GM18909 (cell line): ENCODE data around the gene STAT5A.
"Not testable (repeated sequence)": the region's sequence is repeated elsewhere in the genome, so short reads cannot be mapped to it uniquely, and the experiment has no call there.

Experiments used
- ATAC-seq: cut with Tn5 transposase; IDR thresholded peaks from one replicate; pipeline ENCODE4 v1.9.1; 2021; ENCODE audit warnings: mild to moderate bottlenecking; ENCODE audit not compliant: unreplicated experiment, poor library complexity

The STAT5A gene

GRCh38 chr17:42283241-42284023 is 4.9 kb upstream of the STAT5A start:
- no peak for ATAC-seq

GRCh38 chr17:42284024-42284369 is 4.3 kb upstream of the STAT5A start:
- no peak for ATAC-seq

- ATAC-seq, result no peak
Observed at GRCh38 chr17:42284566-42284965, 3.7 kb upstream of the STAT5A start.

GRCh38 chr17:42285346-42286050 is 2.8 kb upstream of the STAT5A start:
- ATAC-seq, result no peak

GRCh38 chr17:42286411-42287221 is 1.7 kb upstream of the STAT5A start:
- ATAC-seq, result no peak

GRCh38 chr17:42287305-42287976 is 857 bp upstream of the STAT5A start:
- no peak for ATAC-seq

- peak; percentile 18 for ATAC-seq
Observed at GRCh38 chr17:42288803-42289610, 709 bp downstream of the STAT5A start.

- ATAC-seq, result no peak
Observed at GRCh38 chr17:42289611-42290181, 1.4 kb downstream of the STAT5A start.

- no peak for ATAC-seq
Observed at GRCh38 chr17:42290577-42290976, 2.3 kb downstream of the STAT5A start.

- ATAC-seq, result no peak
Observed at GRCh38 chr17:42291129-42291528, 2.8 kb downstream of the STAT5A start.

- no peak for ATAC-seq
Observed at GRCh38 chr17:42294469-42295398, 6.4 kb downstream of the STAT5A start.

GRCh38 chr17:42296012-42296411 is 7.7 kb downstream of the STAT5A start:
- no peak for ATAC-seq

GRCh38 chr17:42297775-42298174 is 9.5 kb downstream of the STAT5A start:
- ATAC-seq, result not testable (repeated sequence)

- not testable (repeated sequence) for ATAC-seq
Observed at GRCh38 chr17:42299361-42299760, 11.1 kb downstream of the STAT5A start.

GRCh38 chr17:42299913-42300312 is 11.6 kb downstream of the STAT5A start:
- ATAC-seq, result not testable (repeated sequence)

- ATAC-seq, result no peak
Observed at GRCh38 chr17:42301022-42301421, 12.7 kb downstream of the STAT5A start.

GRCh38 chr17:42303694-42304093 is 15.4 kb downstream of the STAT5A start:
- ATAC-seq, result no peak
